GM13977 (cell line): ENCODE measurements around the gene FSTL4.

Experiments
- DNase-seq: peaks from one replicate; pipeline ENCODE4 v3.0.0; 2012; ENCODE audit warnings: low spot score
- CTCF ChIP-seq: IDR thresholded peaks from 2 replicates; pipeline ENCODE4 v1.5.1; 2012; ENCODE audit warnings: mild to moderate bottlenecking, control low read depth; ENCODE audit not compliant: insufficient read depth; ENCODE audit errors: extremely low read depth, missing control alignments
- in situ Hi-C: fragments of 300-500 bp; cut with MboI; formaldehyde crosslinking; loops from one replicate; pipeline ENCODE4 v1.12.0; 2022; ENCODE audit warnings: low sequenced_read_pairs, low pct_unique_long_range_greater_than_20kb, mixed read lengths, inconsistent platforms; ENCODE audit not compliant: unreplicated experiment

The FSTL4 gene

GRCh38 chr5:133385346-133385745 is 227.0 kb downstream of the FSTL4 start:
- no peak for DNase-seq
- in situ Hi-C loops = no loop called here
- TF ChIP-seq CTCF = no peak

- in situ Hi-C loops = no loop called here
- DNase-seq = no peak
- no peak for TF ChIP-seq CTCF
Measured at GRCh38 chr5:133384903-133385302, 227.4 kb downstream of the FSTL4 start.

- in situ Hi-C loops = no loop called here
- no peak for TF ChIP-seq CTCF
- DNase-seq = no peak
Measured at GRCh38 chr5:133384120-133384855, 228.1 kb downstream of the FSTL4 start.

GRCh38 chr5:133383580-133383939 is 228.8 kb downstream of the FSTL4 start:
- in situ Hi-C loops = no loop called here
- no peak for TF ChIP-seq CTCF
- DNase-seq = no peak

- in situ Hi-C loops = no loop called here
- DNase-seq = no peak
Measured at GRCh38 chr5:133382661-133383579, 229.4 kb downstream of the FSTL4 start.

More at GRCh38 chr5:133382661-133383579, 229.4 kb downstream of the FSTL4 start:
- no peak for TF ChIP-seq CTCF
